H1 (cell line): ENCODE results near the gene CLN6. TPM values are rescaled to one million over a fixed set of nuclear protein-coding genes. Genes with fewer than 3 reads are reported as not detected.

Experiments used
- CTCF ChIA-PET: fragments of 300-600 bp; sonication (Branson Sonifier 250); formaldehyde crosslinking; loops from one replicate; lab custom pipeline; 2021; ENCODE audit not compliant: partially characterized antibody; lab: Charles Lee
- POLR2A ChIA-PET: fragments of 300-600 bp; sonication (Branson Sonifier 250); formaldehyde crosslinking; loops from one replicate; lab custom pipeline; 2021; ENCODE audit warnings: inconsistent platforms; ENCODE audit not compliant: partially characterized antibody; lab: Charles Lee
- DNase-seq, 2 experiments: peaks; one replicate each; pipeline versions ENCODE4 v3.0.0 to v3.0.0-alpha.2; 2010 to 2022; ENCODE audit warnings: low spot score in 2 of 2, low read depth in 1 of 2, mixed read lengths in 1 of 2
- FAIRE-seq: peaks from 2 replicates; lab custom pipeline; 2011; peaks lifted over from hg19 to GRCh38; lab: Jason Lieb, UNC
- H2AFZ ChIP-seq: 2 replicates; pipeline ENCODE4 v1.8.1; 2012; ENCODE audit warnings: low read length, inconsistent platforms
- H2AK5ac ChIP-seq: 2 replicates; pipeline ENCODE4 v1.6.1; 2013; ENCODE audit warnings: low read depth, low read length
- H2BK120ac ChIP-seq: replicated peaks from 2 replicates; pipeline ENCODE3; 2013; ENCODE audit warnings: low read depth, low read length, inconsistent platforms
- H2BK12ac ChIP-seq: 2 replicates; pipeline ENCODE4 v1.6.1; 2013; ENCODE audit warnings: low read depth, low read length
- H2BK15ac ChIP-seq: 2 replicates; pipeline ENCODE4 v1.6.1; 2013; ENCODE audit warnings: low read length
- H2BK20ac ChIP-seq: 2 replicates; pipeline ENCODE4 v1.6.1; 2013; ENCODE audit warnings: low read length
- H2BK5ac ChIP-seq: 2 replicates; pipeline ENCODE4 v1.6.1; 2013; ENCODE audit warnings: low read depth, low read length
- H3K14ac ChIP-seq: 2 replicates; pipeline ENCODE4 v1.6.1; 2013; ENCODE audit warnings: inconsistent platforms; ENCODE audit not compliant: insufficient read length
- H3K18ac ChIP-seq: 2 replicates; pipeline ENCODE4 v1.6.1; 2013; ENCODE audit warnings: low read length; ENCODE audit errors: extremely low read depth
- H3K23ac ChIP-seq: 2 replicates; pipeline ENCODE4 v1.6.1; 2013; ENCODE audit warnings: inconsistent platforms; ENCODE audit not compliant: insufficient read length
- H3K23me2 ChIP-seq: 2 replicates; pipeline ENCODE4 v1.6.1; 2013; ENCODE audit warnings: low read depth, low read length
- H3K27ac ChIP-seq: 2 replicates; pipeline ENCODE4 v1.6.1; 2011; ENCODE audit warnings: low read depth, low read length, inconsistent platforms
- H3K27me3 ChIP-seq, 4 experiments: replicated peaks in 1 of 4; 1 replicate in 1 of 4; 2 replicates in 3 of 4; pipeline versions ENCODE4 v1.6.1 to v1.8.1; 2011 to 2013; ENCODE audit warnings: low read length in 3 of 4, mild to moderate bottlenecking in 3 of 4, inconsistent platforms in 2 of 4, mixed read lengths in 2 of 4, moderate library complexity in 1 of 4; ENCODE audit not compliant: control insufficient read depth in 3 of 4, insufficient read depth in 3 of 4; ENCODE audit errors: extremely low read depth in 1 of 4
- H3K36me3 ChIP-seq, 4 experiments: 2 replicates each; pipeline versions ENCODE4 v1.6.1 to v1.8.1; 2011 to 2013; ENCODE audit warnings: mild to moderate bottlenecking in 4 of 4, low read length in 3 of 4, moderate library complexity in 2 of 4, control low read depth in 1 of 4, inconsistent platforms in 1 of 4; ENCODE audit not compliant: insufficient read depth in 4 of 4, control insufficient read depth in 2 of 4
- H3K4ac ChIP-seq: replicated peaks from 2 replicates; pipeline ENCODE3; 2013; ENCODE audit warnings: low read length, low read depth, mixed read lengths, inconsistent platforms; ENCODE audit not compliant: insufficient read length
- H3K4me1 ChIP-seq, 4 experiments: replicated peaks in 1 of 4; 1 replicate in 1 of 4; 2 replicates in 3 of 4; pipeline versions ENCODE4 v1.6.1 to v1.8.1; 2011 to 2013; ENCODE audit warnings: low read length in 3 of 4, inconsistent platforms in 2 of 4, mixed read lengths in 1 of 4; ENCODE audit not compliant: insufficient read depth in 4 of 4, control insufficient read depth in 3 of 4
- H3K4me2 ChIP-seq, 2 experiments: 2 replicates each; pipeline versions ENCODE4 v1.6.1 to v1.8.1; 2011 to 2013; ENCODE audit warnings: low read depth in 2 of 2, low read length in 2 of 2, control low read depth in 1 of 2, inconsistent platforms in 1 of 2, mild to moderate bottlenecking in 1 of 2; ENCODE audit not compliant: insufficient read depth in 1 of 2
- H3K4me3 ChIP-seq, 4 experiments: fragments of 200-600, 300-600 bp in 1 of 4; sonication (generic), shearing (Covaris generic), sonication (Bioruptor Twin) in 1 of 4; 2 replicates each; pipeline versions ENCODE4 v1.5.1 to v1.8.1; 2011 to 2016; ENCODE audit warnings: low read length in 4 of 4, low read depth in 3 of 4, control low read depth in 2 of 4, inconsistent platforms in 2 of 4, mild to moderate bottlenecking in 2 of 4, mixed read lengths in 1 of 4, moderate library complexity in 1 of 4; ENCODE audit not compliant: insufficient read depth in 2 of 4; ENCODE audit errors: extremely low read depth in 1 of 4
- H3K56ac ChIP-seq: replicated peaks from 2 replicates; pipeline ENCODE3; 2013; ENCODE audit warnings: low read depth, mild to moderate bottlenecking, mixed read lengths, low read length, inconsistent platforms; ENCODE audit not compliant: insufficient read length
- H3K79me1 ChIP-seq: 2 replicates; pipeline ENCODE4 v1.6.1; 2013; ENCODE audit warnings: low read depth, low read length, control low read depth
- H3K79me2 ChIP-seq, 2 experiments: 2 replicates each; pipeline versions ENCODE4 v1.6.1 to v1.8.1; 2012 to 2013; ENCODE audit warnings: low read length in 2 of 2, mild to moderate bottlenecking in 2 of 2, inconsistent platforms in 1 of 2; ENCODE audit not compliant: insufficient read depth in 2 of 2, control insufficient read depth in 1 of 2
- H3K9ac ChIP-seq, 4 experiments: replicated peaks in 1 of 4; 1 replicate in 1 of 4; 2 replicates in 3 of 4; pipeline versions ENCODE4 v1.6.1 to v1.8.1; 2011 to 2013; ENCODE audit warnings: low read depth in 3 of 4, low read length in 3 of 4, control low read depth in 2 of 4, mild to moderate bottlenecking in 2 of 4, moderate library complexity in 2 of 4, inconsistent platforms in 1 of 4; ENCODE audit errors: extremely low read depth in 1 of 4
- H3K9me3 ChIP-seq, 2 experiments: 2 replicates each; pipeline versions ENCODE4 v1.6.1 to v1.8.1; 2012 to 2013; ENCODE audit warnings: mild to moderate bottlenecking in 2 of 2, moderate library complexity in 2 of 2, control low read depth in 1 of 2, inconsistent platforms in 1 of 2, low read depth in 1 of 2, low read length in 1 of 2, mixed read lengths in 1 of 2; ENCODE audit not compliant: insufficient read depth in 2 of 2
- H4K20me1 ChIP-seq, 2 experiments: replicated peaks in 1 of 2; 2 replicates each; pipeline versions ENCODE3 to v1.8.1; 2011 to 2013; ENCODE audit warnings: inconsistent platforms in 2 of 2, low read length in 2 of 2, mild to moderate bottlenecking in 1 of 2; ENCODE audit not compliant: insufficient read depth in 2 of 2, control insufficient read depth in 1 of 2
- H4K5ac ChIP-seq: 2 replicates; pipeline ENCODE4 v1.6.1; 2013; ENCODE audit warnings: low read length, low read depth, mixed read lengths, inconsistent platforms; ENCODE audit not compliant: insufficient read length
- H4K8ac ChIP-seq: 2 replicates; pipeline ENCODE4 v1.8.0; 2013; ENCODE audit warnings: mild to moderate bottlenecking, moderate library complexity, low read length, inconsistent platforms; ENCODE audit not compliant: insufficient read depth; ENCODE audit errors: extremely low read depth
- H4K91ac ChIP-seq: replicated peaks from 2 replicates; pipeline ENCODE3; 2013; ENCODE audit warnings: low read length, mixed read lengths, inconsistent platforms; ENCODE audit not compliant: insufficient read length
- ASH2L ChIP-seq: fragments of 200-600, 300-600 bp; sonication (generic); IDR thresholded peaks from one replicate; pipeline ENCODE4 v1.7.1; 2017; ENCODE audit warnings: low read length
- BACH1 ChIP-seq: IDR thresholded peaks from 2 replicates; pipeline ENCODE4 v1.6.1; 2012; ENCODE audit warnings: low read length, improper control_type of control experiment
- CBX5 ChIP-seq: fragments of 300-800, 300-1000 bp; sonication (generic); IDR thresholded peaks from 2 replicates; pipeline ENCODE4 v1.7.1; 2016; ENCODE audit warnings: antibody characterized with exemption, low read length, low read depth
- CHD1 ChIP-seq: IDR thresholded peaks from 2 replicates; pipeline ENCODE4 v1.6.1; 2012; ENCODE audit warnings: low read depth, low read length, improper control_type of control experiment
- JUN ChIP-seq: IDR thresholded peaks from 2 replicates; pipeline ENCODE4 v1.6.1; 2011; ENCODE audit warnings: low read depth, mild to moderate bottlenecking, improper control_type of control experiment, low read length
- JUND ChIP-seq: IDR thresholded peaks from 2 replicates; pipeline ENCODE4 v1.6.1; 2011; ENCODE audit warnings: mild to moderate bottlenecking, improper control_type of control experiment, low read length
- KDM4A ChIP-seq: IDR thresholded peaks from one replicate; pipeline ENCODE4 v1.7.1; 2012; ENCODE audit warnings: low read depth, mild to moderate bottlenecking, moderate library complexity, low read length, inconsistent platforms; ENCODE audit not compliant: severe bottlenecking
- NRF1 ChIP-seq: IDR thresholded peaks from 2 replicates; pipeline ENCODE4 v1.6.1; 2011; ENCODE audit warnings: mild to moderate bottlenecking, low read depth, low read length, improper control_type of control experiment
- SAP30 ChIP-seq: fragments of 300-600 bp; sonication (generic); IDR thresholded peaks from 2 replicates; pipeline ENCODE4 v1.7.1; 2012; ENCODE audit warnings: low read length, moderate library complexity, mild to moderate bottlenecking, inconsistent platforms; ENCODE audit not compliant: insufficient read depth, insufficient replicate concordance
- SRF ChIP-seq: IDR thresholded peaks from 2 replicates; pipeline ENCODE4 v1.6.1; 2011; ENCODE audit warnings: mild to moderate bottlenecking, low read depth, low read length, moderate library complexity
- TAF7 ChIP-seq: optimal IDR thresholded peaks from 2 replicates; pipeline ENCODE3; 2011; ENCODE audit warnings: low read depth, mild to moderate bottlenecking, inconsistent platforms, low read length, moderate library complexity, borderline replicate concordance
- WGBS, 2 experiments: shearing (Covaris generic) in 1 of 2; methylation state at CpG; one replicate each; pipeline versions ENCODE4 v1.1.6 to v1.1.7; 2013 to 2015; ENCODE audit warnings: low lambda C conversion rate in 2 of 2, mixed read lengths in 2 of 2, inconsistent platforms in 1 of 2, low coverage in 1 of 2, missing lambda C conversion rate in 1 of 2; ENCODE audit not compliant: insufficient replicate concordance in 2 of 2, insufficient coverage in 1 of 2, insufficient read length in 1 of 2; ENCODE audit errors: extremely low coverage in 1 of 2, missing lambda C conversion rate in 1 of 2; 5-methylcytosine and 5-hydroxymethylcytosine counted together
- polyA plus RNA-seq, 7 experiments: library from polyadenylated mRNA; depleted of rRNA in 3 of 7; stranded (reverse) in 5 of 7; unstranded in 2 of 7; fragments of >200 nt in 5 of 7; fragments of 200-250 nt in 2 of 7; gene quantifications; 1 replicate in 5 of 7; 2 replicates in 1 of 7; 4 replicates in 1 of 7; pipeline versions ENCODE4 v1.2.1 to v1.2.3, GENCODE V29; 2011 to 2013; ENCODE audit warnings: missing spikeins in 2 of 7, mixed read lengths in 2 of 7
- total RNA-seq: library from RNA; stranded (reverse); fragmentation: NEBNext Ultra II Directional; extraction: Animal tissue kit (Norgen Biotek cat#: 25700); gene quantifications from 2 replicates; pipeline ENCODE4 v1.2.1, GENCODE V29; 2021
- TF ChIP-seq, protein P1 (sequence below): IDR thresholded peaks from 2 replicates; pipeline ENCODE4 v1.6.1; 2011; ENCODE audit warnings: low read depth, mild to moderate bottlenecking, low read length; ENCODE audit not compliant: insufficient read depth

Gene CLN6
- total and polyA plus RNA-seq, 2 of the 8 experiments (the other 6 are each of a cell fraction or from before 2014, with no cell fraction given), result 60.0 to 137 TPM

GRCh38 chr15:68158046-68158628, 71.4 kb downstream of the CLN6 start:
- Histone ChIP-seq H4K5ac (no peak overlapping the region), H3K4ac (no peak overlapping the region), H2AK5ac (no peak overlapping the region), H2BK120ac (no peak overlapping the region), H3K27ac (no peak overlapping the region), H3K23ac (no peak overlapping the region), H2BK5ac (no peak overlapping the region), H3K9me3 (no peaks in the 10 kb centered on the region; a peak in 1 of 4 replicates), H2BK15ac (no peak overlapping the region), H3K79me2 (no peaks in the 10 kb centered on the region), H2BK20ac (no peak overlapping the region), H4K20me1 (no peaks in the 10 kb centered on the region), H4K8ac (no peak overlapping the region), H3K14ac (no peak overlapping the region), H3K4me2 (no peak overlapping the region), H3K4me1 (no peaks in the 10 kb centered on the region)
- no peak for FAIRE-seq
- WGBS, 2 experiments, result 83% methylated on average over 3 of the region's 3 CpGs; no CpG with 5 or more reads in 1 of the 2 experiments
- ChIA-PET POLR2A (no interaction called here), CTCF (interaction anchor here (0.6 to 1.8 kb wide), 5 partner anchors 12 to 295 kb away, joined by 3 to 8 read pairs (median 3); no protein-coding TSS in a partner anchor)
- TF ChIP-seq, protein P1, sequence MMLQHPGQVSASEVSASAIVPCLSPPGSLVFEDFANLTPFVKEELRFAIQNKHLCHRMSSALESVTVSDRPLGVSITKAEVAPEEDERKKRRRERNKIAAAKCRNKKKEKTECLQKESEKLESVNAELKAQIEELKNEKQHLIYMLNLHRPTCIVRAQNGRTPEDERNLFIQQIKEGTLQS, result no peak
- TF ChIP-seq BACH1 (no peak), SAP30 (no peak), KDM4A (no peak), NRF1 (no peak), TAF7 (no peak), JUN (no peak), CHD1 (no peak), SRF (no peak), CBX5 (no peak), JUND (no peak), ASH2L (no peak)
- TF ChIP-seq, all 59 proteins: peak for 0
- no peak overlapping the region for H2BK12ac ChIP-seq
- no peak for DNase-seq
- H3K56ac ChIP-seq, result no peak overlapping the region
- H3K36me3 ChIP-seq, result peaks cover 0 to 25% (median 5%) of the 10 kb centered on the region in 4 experiments; a peak in 5 of 8 replicates
- H3K27me3 ChIP-seq, result no peaks in the 10 kb centered on the region
- H2AFZ ChIP-seq, result no peak overlapping the region
- no peak overlapping the region for H4K91ac ChIP-seq
- no peak overlapping the region for H3K9ac ChIP-seq
- H3K18ac ChIP-seq, result no peak overlapping the region
- no peaks in the 10 kb centered on the region for H3K23me2 ChIP-seq
- H3K4me3 ChIP-seq, result no peak overlapping the region
- no peaks in the 10 kb centered on the region for H3K79me1 ChIP-seq
